Measurements from ENCODE around the gene NCOA5. TPM values are rescaled to one million over a fixed set of nuclear protein-coding genes. Genes with fewer than 3 reads are reported as not detected.
A peak's percentile ranks its signal among the peaks of the same experiment; 100 is the strongest.

The NCOA5 gene
- total and polyA plus RNA-seq, 4 donors = 3.2 to 10.4 (median 8.7) TPM

DNA sequence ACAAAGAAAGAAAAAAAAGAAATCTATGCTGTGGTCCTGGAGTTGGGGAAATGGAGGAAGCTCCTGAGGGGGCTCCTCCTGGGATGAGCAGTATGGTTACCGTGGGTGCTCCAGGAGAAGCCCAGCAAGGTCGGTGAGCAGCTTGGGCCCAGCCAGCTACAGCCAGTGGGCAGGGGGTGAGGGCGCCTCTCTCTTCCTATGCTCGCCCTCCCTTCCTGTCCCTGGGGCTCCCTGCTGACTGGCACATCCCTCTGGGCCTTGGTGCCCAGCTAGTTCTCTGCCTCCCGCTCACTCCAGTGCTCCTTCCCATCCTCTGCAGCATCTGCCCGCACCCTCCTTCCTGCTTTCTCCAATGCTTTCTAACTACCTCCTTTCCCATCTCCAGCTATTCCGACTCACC, 45.0 kb upstream of the NCOA5 start (continued):
- TF ChIP-seq RAD21 (IDR thresholded peaks at IDR 0.05) (no peak), HNF4A (conservative IDR thresholded peaks at IDR 0.05) (no peak), JUND (IDR thresholded peaks at IDR 0.05) (no peak)
- TF ChIP-seq, protein P1, sequence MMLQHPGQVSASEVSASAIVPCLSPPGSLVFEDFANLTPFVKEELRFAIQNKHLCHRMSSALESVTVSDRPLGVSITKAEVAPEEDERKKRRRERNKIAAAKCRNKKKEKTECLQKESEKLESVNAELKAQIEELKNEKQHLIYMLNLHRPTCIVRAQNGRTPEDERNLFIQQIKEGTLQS (IDR thresholded peaks at IDR 0.05) = no peak

DNA sequence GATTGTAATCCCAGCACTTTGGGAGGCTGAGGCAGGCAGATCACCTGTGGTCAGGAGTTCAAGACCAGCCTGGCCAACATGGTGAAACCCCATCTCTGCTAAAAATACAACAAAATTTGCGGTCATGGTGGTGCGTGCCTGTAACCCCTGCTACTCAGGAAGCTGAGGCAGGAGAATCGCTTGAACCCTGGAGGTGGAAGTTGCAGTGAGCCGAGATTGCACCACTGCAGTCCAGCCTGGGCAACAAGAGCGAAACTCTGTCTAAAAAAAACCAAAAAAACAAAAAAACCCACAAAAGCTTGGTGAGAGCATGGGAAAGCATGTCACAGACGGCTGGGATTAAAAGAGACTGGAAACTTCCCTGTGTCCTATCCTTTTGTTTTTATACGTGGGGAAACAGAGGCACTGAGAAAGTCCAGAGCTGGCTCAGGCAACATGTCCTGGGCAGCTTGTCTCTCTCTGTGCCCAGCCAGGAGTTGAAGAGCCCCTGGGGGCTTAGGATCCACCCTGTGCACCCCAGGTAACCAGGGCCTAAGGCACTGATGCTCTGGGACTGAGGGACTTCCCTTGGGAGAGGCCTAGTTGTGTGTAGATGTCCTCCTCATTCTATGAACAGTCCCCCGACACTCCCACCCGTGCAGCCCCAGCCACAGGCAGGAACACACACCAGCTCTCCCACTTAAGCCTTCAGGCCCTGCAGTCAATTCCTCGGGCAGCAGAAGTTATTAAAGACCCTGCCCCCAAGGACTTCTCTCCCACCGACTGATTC, 44.3 kb upstream of the NCOA5 start:
- H3K36me3 ChIP-seq (ENCODE audit: control insufficient read depth in 4 of 4, insufficient read depth in 3 of 4, low read depth in 1 of 4, low read length in 3 of 4) = no peaks in the 10 kb centered on the region
- no peaks in the 10 kb centered on the region for H3K9me3 ChIP-seq (ENCODE audit: control insufficient read depth in 4 of 4, low read length in 3 of 4)
- no peaks in the 10 kb centered on the region for H3K4me1 ChIP-seq (ENCODE audit: control insufficient read depth in 4 of 4, insufficient read depth in 4 of 4, low read length in 3 of 4)
- 76% methylated on average over 11 of the region's 11 CpGs for WGBS
- TF ChIP-seq GABPA (IDR thresholded peaks at IDR 0.05 in 1 of 2, conservative IDR thresholded peaks at IDR 0.05 in 1 of 2) (no peak), RAD21 (IDR thresholded peaks at IDR 0.05) (no peak), FOXA1 (IDR thresholded peaks at IDR 0.05) (no peak), SP1 (IDR thresholded peaks at IDR 0.05) (no peak), TAF1 (conservative IDR thresholded peaks at IDR 0.05) (no peak), HNF4A (conservative IDR thresholded peaks at IDR 0.05) (no peak)
- TF ChIP-seq, protein P2, sequence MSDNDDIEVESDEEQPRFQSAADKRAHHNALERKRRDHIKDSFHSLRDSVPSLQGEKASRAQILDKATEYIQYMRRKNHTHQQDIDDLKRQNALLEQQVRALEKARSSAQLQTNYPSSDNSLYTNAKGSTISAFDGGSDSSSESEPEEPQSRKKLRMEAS (IDR thresholded peaks at IDR 0.05) = no peak
- TF ChIP-seq, protein P3, sequence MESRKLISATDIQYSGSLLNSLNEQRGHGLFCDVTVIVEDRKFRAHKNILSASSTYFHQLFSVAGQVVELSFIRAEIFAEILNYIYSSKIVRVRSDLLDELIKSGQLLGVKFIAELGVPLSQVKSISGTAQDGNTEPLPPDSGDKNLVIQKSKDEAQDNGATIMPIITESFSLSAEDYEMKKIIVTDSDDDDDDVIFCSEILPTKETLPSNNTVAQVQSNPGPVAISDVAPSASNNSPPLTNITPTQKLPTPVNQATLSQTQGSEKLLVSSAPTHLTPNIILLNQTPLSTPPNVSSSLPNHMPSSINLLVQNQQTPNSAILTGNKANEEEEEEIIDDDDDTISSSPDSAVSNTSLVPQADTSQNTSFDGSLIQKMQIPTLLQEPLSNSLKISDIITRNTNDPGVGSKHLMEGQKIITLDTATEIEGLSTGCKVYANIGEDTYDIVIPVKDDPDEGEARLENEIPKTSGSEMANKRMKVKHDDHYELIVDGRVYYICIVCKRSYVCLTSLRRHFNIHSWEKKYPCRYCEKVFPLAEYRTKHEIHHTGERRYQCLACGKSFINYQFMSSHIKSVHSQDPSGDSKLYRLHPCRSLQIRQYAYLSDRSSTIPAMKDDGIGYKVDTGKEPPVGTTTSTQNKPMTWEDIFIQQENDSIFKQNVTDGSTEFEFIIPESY (IDR thresholded peaks at IDR 0.05) = no peak
- H3K27ac ChIP-seq (ENCODE audit: low read depth in 1 of 2, low read length in 2 of 2) = no peak overlapping the region
- H3K9ac ChIP-seq (ENCODE audit: low read depth in 1 of 2, low read length in 2 of 2) = no peak overlapping the region
- no peak for DNase-seq (ENCODE audit: low spot score)
- H3K27me3 ChIP-seq (ENCODE audit: control insufficient read depth in 4 of 4, insufficient read depth in 4 of 4, low read length in 3 of 4) = no peaks in the 10 kb centered on the region
- no peak overlapping the region for H3K4me3 ChIP-seq (ENCODE audit: low read depth in 1 of 3, low read length in 3 of 3)

DNA sequence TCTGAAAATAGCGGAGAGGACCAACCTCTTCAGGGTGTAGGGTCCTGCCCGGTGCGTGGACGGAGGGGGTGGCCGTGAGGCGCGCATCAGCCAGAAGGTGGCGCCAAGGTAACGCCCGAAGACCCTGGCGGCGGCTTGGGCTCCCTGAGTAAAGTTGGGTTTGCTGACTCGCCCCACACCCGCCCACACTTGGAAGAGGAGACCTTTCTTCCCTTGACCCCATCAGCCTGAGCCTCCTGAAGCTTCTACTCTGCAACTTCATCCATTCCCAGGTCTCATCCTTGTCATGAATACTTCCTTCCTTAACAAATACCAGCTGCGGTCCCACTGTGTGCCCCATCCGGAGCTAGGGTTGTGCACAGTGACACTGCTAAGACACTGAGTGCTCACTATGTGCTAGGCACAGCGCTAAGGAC, 43.0 kb upstream of the NCOA5 start:
- TF ChIP-seq, protein P4, sequence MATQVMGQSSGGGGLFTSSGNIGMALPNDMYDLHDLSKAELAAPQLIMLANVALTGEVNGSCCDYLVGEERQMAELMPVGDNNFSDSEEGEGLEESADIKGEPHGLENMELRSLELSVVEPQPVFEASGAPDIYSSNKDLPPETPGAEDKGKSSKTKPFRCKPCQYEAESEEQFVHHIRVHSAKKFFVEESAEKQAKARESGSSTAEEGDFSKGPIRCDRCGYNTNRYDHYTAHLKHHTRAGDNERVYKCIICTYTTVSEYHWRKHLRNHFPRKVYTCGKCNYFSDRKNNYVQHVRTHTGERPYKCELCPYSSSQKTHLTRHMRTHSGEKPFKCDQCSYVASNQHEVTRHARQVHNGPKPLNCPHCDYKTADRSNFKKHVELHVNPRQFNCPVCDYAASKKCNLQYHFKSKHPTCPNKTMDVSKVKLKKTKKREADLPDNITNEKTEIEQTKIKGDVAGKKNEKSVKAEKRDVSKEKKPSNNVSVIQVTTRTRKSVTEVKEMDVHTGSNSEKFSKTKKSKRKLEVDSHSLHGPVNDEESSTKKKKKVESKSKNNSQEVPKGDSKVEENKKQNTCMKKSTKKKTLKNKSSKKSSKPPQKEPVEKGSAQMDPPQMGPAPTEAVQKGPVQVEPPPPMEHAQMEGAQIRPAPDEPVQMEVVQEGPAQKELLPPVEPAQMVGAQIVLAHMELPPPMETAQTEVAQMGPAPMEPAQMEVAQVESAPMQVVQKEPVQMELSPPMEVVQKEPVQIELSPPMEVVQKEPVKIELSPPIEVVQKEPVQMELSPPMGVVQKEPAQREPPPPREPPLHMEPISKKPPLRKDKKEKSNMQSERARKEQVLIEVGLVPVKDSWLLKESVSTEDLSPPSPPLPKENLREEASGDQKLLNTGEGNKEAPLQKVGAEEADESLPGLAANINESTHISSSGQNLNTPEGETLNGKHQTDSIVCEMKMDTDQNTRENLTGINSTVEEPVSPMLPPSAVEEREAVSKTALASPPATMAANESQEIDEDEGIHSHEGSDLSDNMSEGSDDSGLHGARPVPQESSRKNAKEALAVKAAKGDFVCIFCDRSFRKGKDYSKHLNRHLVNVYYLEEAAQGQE (IDR thresholded peaks at IDR 0.05) = no peak
- TF ChIP-seq, protein P5, sequence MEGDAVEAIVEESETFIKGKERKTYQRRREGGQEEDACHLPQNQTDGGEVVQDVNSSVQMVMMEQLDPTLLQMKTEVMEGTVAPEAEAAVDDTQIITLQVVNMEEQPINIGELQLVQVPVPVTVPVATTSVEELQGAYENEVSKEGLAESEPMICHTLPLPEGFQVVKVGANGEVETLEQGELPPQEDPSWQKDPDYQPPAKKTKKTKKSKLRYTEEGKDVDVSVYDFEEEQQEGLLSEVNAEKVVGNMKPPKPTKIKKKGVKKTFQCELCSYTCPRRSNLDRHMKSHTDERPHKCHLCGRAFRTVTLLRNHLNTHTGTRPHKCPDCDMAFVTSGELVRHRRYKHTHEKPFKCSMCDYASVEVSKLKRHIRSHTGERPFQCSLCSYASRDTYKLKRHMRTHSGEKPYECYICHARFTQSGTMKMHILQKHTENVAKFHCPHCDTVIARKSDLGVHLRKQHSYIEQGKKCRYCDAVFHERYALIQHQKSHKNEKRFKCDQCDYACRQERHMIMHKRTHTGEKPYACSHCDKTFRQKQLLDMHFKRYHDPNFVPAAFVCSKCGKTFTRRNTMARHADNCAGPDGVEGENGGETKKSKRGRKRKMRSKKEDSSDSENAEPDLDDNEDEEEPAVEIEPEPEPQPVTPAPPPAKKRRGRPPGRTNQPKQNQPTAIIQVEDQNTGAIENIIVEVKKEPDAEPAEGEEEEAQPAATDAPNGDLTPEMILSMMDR (IDR thresholded peaks at IDR 0.05; ENCODE audit: low read depth, low read length, missing input control) = peak; percentile 66
- no peak for TF ChIP-seq RXRA (IDR thresholded peaks at IDR 0.05)
- peak; percentile 81 to 84 for TF ChIP-seq RAD21 (IDR thresholded peaks at IDR 0.05)
- TF ChIP-seq FOXA2 (IDR thresholded peaks at IDR 0.05) = no peak
- TF ChIP-seq EGR1 (IDR thresholded peaks at IDR 0.05; ENCODE audit: low read depth in 2 of 2) = no peak
- no peak for TF ChIP-seq NR2F2 (IDR thresholded peaks at IDR 0.05)
- no peak for TF ChIP-seq YY1 (IDR thresholded peaks at IDR 0.05)
- WGBS = 14% methylated on average over 17 of the region's 17 CpGs
- Histone ChIP-seq H3K36me3 (ENCODE audit: control insufficient read depth in 4 of 4, insufficient read depth in 3 of 4, low read depth in 1 of 4, low read length in 3 of 4) (no peaks in the 10 kb centered on the region), H3K27me3 (ENCODE audit: control insufficient read depth in 4 of 4, insufficient read depth in 4 of 4, low read length in 3 of 4) (no peaks in the 10 kb centered on the region), H3K4me3 (ENCODE audit: low read depth in 1 of 3, low read length in 3 of 3) (no peak overlapping the region), H3K9me3 (ENCODE audit: control insufficient read depth in 4 of 4, low read length in 3 of 4) (no peaks in the 10 kb centered on the region), H3K4me1 (ENCODE audit: control insufficient read depth in 4 of 4, insufficient read depth in 4 of 4, low read length in 3 of 4) (no peaks in the 10 kb centered on the region), H3K27ac (ENCODE audit: low read depth in 1 of 2, low read length in 2 of 2) (no peak overlapping the region), H3K9ac (ENCODE audit: low read depth in 1 of 2, low read length in 2 of 2) (no peak overlapping the region)
- peak; percentile 66 for DNase-seq (ENCODE audit: low spot score)
